Vagina (tissue), 2 donors: Measurements from ENCODE around the gene PPFIA2.

Experiments used
- POLR2A ChIP-seq, 2 donors: fragments of 450-650 bp; IDR thresholded peaks; one replicate each; pipeline ENCODE4 v1.6.1; 2017; ENCODE audit warnings: antibody characterized with exemption in 2 of 2, mild to moderate bottlenecking in 2 of 2, moderate library complexity in 2 of 2
- POLR2AphosphoS5 ChIP-seq, 2 donors: sonication (generic); formaldehyde crosslinking; IDR thresholded peaks; one replicate each; pipeline ENCODE4 v1.9.0; 2017; ENCODE audit warnings: antibody characterized with exemption in 2 of 2, mild to moderate bottlenecking in 2 of 2, low read depth in 1 of 2; ENCODE audit not compliant: insufficient read depth in 1 of 2
- TF ChIP-seq, protein P1 (sequence below), 3 experiments: fragments of 450-650 bp in 2 of 3; fragments of 200-600 bp in 1 of 3; sonication (generic) in 1 of 3; IDR thresholded peaks; one replicate each; pipeline ENCODE4 v1.5.1; 2017 to 2019; ENCODE audit warnings: antibody characterized with exemption in 3 of 3, mild to moderate bottlenecking in 2 of 3, moderate library complexity in 2 of 3

DNA sequence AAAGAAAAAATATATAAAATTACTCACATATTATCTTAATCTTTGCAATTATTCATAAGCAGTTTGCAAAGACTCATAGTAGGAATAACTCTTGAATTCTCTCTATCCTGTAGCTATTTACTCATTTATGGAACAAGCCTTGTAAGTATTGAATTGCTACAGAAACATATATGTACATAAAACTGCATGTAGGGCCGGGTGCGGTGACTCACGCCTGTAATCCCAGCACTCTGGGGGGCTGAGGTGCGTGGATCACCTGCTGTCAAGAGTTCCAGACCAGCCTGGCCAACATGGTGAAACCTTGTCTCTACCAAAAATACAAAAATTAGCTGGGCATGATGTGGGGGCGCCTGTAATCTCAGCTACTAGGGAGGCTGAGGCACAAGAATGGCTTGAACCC is 286.2 kb downstream of the PPFIA2 start:
- TF ChIP-seq, protein P1, sequence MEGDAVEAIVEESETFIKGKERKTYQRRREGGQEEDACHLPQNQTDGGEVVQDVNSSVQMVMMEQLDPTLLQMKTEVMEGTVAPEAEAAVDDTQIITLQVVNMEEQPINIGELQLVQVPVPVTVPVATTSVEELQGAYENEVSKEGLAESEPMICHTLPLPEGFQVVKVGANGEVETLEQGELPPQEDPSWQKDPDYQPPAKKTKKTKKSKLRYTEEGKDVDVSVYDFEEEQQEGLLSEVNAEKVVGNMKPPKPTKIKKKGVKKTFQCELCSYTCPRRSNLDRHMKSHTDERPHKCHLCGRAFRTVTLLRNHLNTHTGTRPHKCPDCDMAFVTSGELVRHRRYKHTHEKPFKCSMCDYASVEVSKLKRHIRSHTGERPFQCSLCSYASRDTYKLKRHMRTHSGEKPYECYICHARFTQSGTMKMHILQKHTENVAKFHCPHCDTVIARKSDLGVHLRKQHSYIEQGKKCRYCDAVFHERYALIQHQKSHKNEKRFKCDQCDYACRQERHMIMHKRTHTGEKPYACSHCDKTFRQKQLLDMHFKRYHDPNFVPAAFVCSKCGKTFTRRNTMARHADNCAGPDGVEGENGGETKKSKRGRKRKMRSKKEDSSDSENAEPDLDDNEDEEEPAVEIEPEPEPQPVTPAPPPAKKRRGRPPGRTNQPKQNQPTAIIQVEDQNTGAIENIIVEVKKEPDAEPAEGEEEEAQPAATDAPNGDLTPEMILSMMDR (IDR thresholded peaks at IDR 0.05): no peak
- TF ChIP-seq POLR2A (IDR thresholded peaks at IDR 0.05) (no peak), POLR2AphosphoS5 (IDR thresholded peaks at IDR 0.05; ENCODE audit: insufficient read depth in 1 of 2, low read depth in 1 of 2) (no peak)
